Bronchial epithelial cell (primary cell): ENCODE measurements around the gene INSL6. TPM values are rescaled to one million over a fixed set of nuclear protein-coding genes. Genes with fewer than 3 reads are reported as not detected.

Experiments used
- DNase-seq: peaks from one replicate; pipeline ENCODE4 v3.0.0-alpha.2; 2010; ENCODE audit warnings: low read depth
- FAIRE-seq: peaks from 2 replicates; lab custom pipeline; 2011; peaks lifted over from hg19 to GRCh38; lab: Jason Lieb, UNC
- H3K27me3 ChIP-seq: 2 replicates; pipeline ENCODE4 v1.5.1; 2011; ENCODE audit warnings: low read length; ENCODE audit not compliant: control insufficient read depth, insufficient read depth
- H3K36me3 ChIP-seq: 2 replicates; pipeline ENCODE4 v1.5.1; 2011; ENCODE audit warnings: low read length; ENCODE audit not compliant: control insufficient read depth, insufficient read depth
- H3K4me3 ChIP-seq: 2 replicates; pipeline ENCODE4 v1.5.1; 2011; ENCODE audit warnings: mild to moderate bottlenecking, low read depth, low read length, control low read depth
- total RNA-seq: library from RNA; depleted of rRNA; stranded (reverse); fragments of >200 nt; gene quantifications from 2 replicates; pipeline ENCODE4 v1.2.1, GENCODE V29; 2014
- TF ChIP-seq, protein P1 (sequence below): IDR thresholded peaks from 2 replicates; pipeline ENCODE4 v1.5.1; 2011; ENCODE audit warnings: mild to moderate bottlenecking, moderate library complexity, low read length, control low read depth, inconsistent platforms; ENCODE audit not compliant: insufficient read depth, severe bottlenecking

The INSL6 gene, protein sequence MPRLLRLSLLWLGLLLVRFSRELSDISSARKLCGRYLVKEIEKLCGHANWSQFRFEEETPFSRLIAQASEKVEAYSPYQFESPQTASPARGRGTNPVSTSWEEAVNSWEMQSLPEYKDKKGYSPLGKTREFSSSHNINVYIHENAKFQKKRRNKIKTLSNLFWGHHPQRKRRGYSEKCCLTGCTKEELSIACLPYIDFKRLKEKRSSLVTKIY
- total RNA-seq = not detected in 2 replicates

DNA sequence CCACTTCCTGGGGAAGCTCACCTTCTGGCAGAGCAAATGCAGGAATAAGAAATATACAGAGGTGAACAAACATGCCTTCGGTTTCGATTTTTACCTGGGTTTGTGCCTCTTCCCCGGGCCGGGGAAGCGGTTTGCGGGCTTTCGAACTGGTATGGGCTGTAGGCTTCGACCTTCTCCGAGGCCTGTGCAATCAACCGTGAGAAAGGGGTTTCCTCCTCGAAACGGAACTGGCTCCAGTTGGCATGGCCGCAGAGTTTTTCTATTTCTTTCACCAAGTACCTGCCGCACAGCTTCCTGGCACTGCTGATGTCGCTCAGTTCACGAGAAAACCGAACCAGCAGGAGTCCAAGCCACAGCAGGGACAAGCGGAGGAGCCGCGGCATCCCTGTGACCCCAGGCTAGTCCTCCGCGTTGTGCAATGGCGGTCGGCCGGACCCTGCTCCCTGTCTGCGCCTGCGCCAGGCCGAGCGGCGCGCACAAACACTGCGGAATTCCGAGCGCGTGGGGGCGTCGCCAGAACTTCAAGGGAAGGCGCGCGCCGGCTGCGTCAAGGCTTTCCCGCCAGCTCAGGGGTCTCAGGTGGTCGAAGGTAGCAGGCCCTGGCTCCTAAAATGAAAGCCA is at the start of gene INSL6:
TSS of gene INSL6 (minus strand) at position 420 of the 621 bp plus-strand sequence. CDS start at position 383, 37 bp downstream.
- DNase-seq = no peak
- FAIRE-seq = no peak
- TF ChIP-seq, protein P1, sequence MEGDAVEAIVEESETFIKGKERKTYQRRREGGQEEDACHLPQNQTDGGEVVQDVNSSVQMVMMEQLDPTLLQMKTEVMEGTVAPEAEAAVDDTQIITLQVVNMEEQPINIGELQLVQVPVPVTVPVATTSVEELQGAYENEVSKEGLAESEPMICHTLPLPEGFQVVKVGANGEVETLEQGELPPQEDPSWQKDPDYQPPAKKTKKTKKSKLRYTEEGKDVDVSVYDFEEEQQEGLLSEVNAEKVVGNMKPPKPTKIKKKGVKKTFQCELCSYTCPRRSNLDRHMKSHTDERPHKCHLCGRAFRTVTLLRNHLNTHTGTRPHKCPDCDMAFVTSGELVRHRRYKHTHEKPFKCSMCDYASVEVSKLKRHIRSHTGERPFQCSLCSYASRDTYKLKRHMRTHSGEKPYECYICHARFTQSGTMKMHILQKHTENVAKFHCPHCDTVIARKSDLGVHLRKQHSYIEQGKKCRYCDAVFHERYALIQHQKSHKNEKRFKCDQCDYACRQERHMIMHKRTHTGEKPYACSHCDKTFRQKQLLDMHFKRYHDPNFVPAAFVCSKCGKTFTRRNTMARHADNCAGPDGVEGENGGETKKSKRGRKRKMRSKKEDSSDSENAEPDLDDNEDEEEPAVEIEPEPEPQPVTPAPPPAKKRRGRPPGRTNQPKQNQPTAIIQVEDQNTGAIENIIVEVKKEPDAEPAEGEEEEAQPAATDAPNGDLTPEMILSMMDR = no peak
- Histone ChIP-seq H3K4me3 (no peak within 1 kb of the TSS), H3K36me3 (no peaks in the 10 kb centered on the region), H3K27me3 (peaks cover under 1% of the 10 kb centered on the region)

DNA sequence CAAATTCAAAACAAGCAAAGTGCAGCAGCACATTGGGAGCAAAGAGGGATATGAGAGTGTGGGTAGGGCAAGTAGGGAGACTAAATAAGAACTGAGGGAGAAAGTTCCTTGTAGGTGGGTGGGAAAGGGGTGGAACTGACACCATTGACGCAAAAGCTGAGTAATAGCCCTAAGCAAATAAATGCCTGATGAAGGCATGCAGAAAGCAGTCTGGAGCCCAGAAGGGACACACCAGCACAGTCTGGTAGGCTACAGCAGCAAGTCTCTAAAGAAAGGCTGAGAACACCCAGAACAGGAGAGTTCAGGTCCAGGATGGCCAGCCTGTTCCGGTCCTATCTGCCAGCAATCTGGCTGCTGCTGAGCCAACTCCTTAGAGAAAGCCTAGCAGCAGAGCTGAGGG is 45.8 kb upstream of the INSL6 start, which contains the start of gene INSL4:
TSS of gene INSL4 (plus strand) at position 208 of the 400 bp plus-strand sequence. CDS start at position 313, 105 bp downstream.
- TF ChIP-seq, protein P1 = no peak
- Histone ChIP-seq H3K36me3 (no peaks in the 10 kb centered on the region), H3K27me3 (no peaks in the 10 kb centered on the region), H3K4me3 (no peak within 1 kb of the TSS)
- no peak for FAIRE-seq
- peak; percentile 93 for DNase-seq

DNA sequence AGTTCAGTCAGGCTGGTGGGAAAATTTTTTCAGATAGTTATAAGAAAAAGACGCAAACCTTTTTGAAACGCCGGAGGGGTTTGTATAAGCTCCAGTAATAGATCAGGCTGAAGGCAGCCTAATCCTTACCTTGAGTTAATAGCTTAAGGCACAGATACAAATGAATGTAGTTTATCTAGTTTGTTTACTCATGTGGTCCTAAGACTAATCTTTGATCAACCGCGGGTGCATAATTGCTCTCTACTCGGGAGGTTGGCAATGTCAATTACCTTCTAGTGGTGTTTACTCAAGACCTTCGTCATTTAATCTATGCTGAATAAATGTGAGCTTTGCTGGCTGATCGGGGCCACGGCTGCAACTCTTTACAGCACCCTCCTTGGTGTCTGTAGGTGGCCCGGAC is 45.1 kb upstream of the INSL6 start:
- DNase-seq (peak; percentile 9), FAIRE-seq (no peak)
- Histone ChIP-seq H3K36me3 (no peaks in the 10 kb centered on the region), H3K27me3 (no peaks in the 10 kb centered on the region), H3K4me3 (no peak overlapping the region)
- TF ChIP-seq, protein P1 = no peak

DNA sequence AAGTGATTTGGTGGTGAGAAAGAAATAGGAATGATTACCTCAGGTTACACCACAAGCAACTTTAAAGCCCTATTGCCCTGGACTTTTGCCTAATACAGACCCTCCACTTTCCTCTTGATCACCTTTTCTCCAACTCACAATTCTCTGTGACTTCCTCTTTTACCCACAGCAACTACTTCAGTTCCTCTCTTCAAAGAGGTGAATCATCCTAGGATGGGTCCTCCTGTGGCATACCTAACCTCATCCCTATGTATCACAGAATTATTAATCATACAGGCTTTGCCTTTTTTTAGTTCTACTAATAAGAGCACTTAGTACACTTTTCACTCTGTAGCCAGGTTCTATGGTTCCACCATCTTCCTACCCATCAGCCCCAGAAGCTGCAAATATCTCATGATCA is 19.6 kb upstream of the INSL6 start:
- TF ChIP-seq, protein P1 = no peak
- Histone ChIP-seq H3K27me3 (no peaks in the 10 kb centered on the region), H3K4me3 (no peak overlapping the region), H3K36me3 (no peaks in the 10 kb centered on the region)
- DNase-seq = peak; percentile 64
- no peak for FAIRE-seq

DNA sequence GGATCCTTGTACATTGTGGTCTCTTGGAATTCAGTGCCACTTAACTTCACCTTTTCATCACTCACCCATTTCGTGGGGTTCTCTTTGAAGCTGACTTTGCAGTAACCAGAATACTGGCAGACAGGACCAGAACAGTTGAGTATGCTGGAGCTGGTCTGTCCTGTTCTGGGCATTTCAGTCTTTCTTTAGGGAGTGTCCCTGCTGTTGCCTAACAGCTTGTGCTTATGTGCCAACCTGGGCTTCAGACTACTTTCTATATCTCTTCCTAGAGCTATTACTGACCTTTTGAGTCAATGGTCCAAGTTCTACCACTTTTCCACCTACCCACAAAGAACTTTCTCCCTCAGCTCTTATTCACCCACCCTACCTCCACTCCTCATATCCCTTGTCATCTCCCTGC is 10.0 kb upstream of the INSL6 start:
- FAIRE-seq (peak; percentile 47), DNase-seq (peak; percentile 53)
- TF ChIP-seq, protein P1 = no peak
- Histone ChIP-seq H3K4me3 (no peak overlapping the region), H3K27me3 (no peaks in the 10 kb centered on the region), H3K36me3 (no peaks in the 10 kb centered on the region)
